Endothelial cell of hepatic sinusoid (primary cell): Measurements from ENCODE around the gene EGR4.

Experiments
- in situ Hi-C: cut with HindIII; loops from 2 replicates; pipeline ENCODE4 v1.10.0; 2017; ENCODE audit warnings: low sequenced_read_pairs

Gene EGR4

DNA sequence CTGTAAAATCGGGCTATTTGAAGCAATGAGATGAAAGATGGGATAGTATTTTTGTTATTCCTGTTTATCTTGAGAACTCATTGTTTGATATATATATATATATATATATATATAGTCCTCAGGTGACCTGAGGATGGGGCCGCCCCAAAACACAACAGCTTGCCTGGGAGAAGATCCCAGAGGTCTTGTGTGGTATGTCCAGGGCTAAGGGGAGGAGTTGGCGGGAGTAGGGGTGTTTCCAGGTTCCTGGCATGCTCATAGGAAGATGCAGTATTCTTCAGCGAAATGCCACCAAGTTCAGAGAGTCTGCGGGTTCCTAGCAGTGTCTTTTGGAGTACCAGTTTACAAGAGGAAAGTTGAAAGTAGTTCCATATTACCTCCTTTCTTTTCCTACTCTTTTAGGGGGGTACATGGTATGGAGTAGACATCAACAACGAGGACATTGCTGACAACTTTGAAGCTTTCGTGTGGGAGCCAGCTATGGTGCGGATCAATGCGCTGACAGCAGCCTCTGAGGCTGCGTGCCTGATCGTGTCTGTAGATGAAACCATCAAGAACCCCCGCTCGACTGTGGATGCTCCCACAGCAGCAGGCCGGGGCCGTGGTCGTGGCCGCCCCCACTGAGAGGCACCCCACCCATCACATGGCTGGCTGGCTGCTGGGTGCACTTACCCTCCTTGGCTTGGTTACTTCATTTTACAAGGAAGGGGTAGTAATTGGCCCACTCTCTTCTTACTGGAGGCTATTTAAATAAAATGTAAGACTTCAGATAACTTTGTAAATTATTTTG, 40.9 kb downstream of the EGR4 start:
- in situ Hi-C loops, result no loop called here

DNA sequence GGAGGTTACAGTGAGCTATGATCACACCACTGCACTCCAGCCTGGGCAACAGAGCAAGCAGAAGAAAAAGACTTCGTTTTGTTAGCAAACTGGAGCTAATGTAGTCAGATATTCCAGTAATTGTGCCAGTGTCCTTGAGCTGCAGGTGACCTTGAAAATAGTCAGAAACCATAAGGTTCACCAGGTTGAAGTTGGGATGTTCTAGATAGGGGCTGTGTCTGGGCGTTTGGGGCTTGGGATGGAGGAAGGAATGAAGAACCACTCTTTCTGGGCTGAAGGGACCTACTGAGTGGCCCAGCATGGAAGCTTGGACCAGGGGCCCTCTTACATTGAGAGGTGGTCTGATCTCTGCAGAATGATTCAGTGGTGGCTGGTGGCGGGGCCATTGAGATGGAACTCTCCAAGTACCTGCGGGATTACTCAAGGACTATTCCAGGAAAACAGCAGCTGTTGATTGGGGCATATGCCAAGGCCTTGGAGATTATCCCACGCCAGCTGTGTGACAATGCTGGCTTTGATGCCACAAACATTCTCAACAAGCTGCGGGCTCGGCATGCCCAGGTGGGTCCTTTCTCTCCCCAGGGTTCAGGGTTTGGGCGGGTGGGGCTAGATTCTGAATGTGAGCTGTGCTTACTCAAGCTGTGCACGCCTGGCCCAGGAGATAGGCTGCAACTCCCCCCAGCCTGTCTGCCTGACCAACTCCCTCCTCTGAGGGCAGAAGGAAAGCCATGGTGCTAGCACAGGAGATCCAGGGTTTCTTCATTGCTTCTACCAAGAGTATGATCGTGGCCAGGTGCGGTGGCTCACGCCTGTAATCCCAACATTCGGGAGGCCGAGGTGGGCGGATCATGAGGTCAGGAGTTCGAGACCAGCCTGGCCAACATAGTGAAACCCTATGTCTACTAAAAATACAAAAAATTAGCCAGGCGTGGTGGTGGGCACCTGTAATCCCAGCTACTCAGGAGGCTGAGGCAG, 42.2 kb downstream of the EGR4 start:
- in situ Hi-C loops, result no loop called here

DNA sequence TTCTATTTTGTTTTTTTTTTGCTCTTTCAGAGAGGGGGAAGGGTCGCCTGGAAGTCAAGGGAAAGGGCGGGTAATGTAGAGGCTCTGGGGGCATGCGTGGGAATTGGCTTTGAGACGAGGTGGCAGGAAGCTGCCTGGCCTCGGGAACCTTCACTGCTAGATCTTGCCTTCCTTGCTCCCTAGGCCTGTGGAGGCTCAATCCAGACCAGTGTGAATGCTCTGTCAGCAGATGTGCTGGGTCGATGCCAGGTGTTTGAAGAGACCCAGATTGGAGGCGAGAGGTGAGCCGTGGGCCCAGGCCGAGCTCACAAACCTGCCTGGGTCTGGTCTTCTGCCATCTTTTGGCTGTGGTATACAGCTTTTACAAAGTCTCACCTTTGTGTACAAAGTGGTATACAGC, 43.7 kb downstream of the EGR4 start:
- in situ Hi-C loops, result no loop called here

DNA sequence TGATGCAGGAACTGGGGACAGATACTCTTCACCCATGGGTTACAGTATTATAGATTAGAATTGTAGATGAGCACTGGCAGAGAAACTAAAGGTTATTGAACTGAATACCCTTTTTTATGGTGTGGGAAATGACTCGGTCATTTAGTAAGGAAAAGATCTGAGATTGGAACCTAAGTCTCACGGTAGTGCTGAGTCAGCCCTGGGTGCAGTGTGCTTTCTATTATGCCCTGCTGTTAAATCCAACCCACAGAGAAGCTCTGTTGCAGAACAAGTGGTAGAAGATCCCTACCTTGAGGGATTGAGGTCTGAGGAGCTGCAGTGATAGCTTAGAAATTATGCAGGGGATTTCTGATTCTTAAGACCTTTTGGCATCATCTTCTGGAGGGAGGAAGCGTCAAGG, 46.5 kb downstream of the EGR4 start:
- in situ Hi-C loops, result no loop called here

DNA sequence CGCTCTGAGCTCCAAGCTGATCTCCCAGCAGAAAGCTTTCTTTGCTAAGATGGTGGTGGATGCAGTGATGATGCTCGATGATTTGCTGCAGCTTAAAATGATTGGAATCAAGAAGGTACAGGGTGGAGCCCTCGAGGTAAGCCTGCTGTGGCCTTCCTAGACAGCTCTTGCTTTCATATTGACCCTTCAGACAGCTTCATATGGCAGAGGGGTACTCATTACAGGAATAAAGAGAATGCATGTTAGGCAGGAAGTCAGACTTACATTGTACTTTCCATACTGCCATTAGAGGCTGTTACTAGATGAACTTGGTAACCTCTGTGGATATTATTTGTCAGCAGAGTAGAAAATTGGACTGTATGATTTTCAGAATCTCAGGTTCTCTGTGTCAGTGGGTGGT, 48.8 kb downstream of the EGR4 start:
- in situ Hi-C loops, result loop anchor here (5.0 kb wide), 1 partner anchor 48 kb away; the partner anchor contains the start of gene EGR4

DNA sequence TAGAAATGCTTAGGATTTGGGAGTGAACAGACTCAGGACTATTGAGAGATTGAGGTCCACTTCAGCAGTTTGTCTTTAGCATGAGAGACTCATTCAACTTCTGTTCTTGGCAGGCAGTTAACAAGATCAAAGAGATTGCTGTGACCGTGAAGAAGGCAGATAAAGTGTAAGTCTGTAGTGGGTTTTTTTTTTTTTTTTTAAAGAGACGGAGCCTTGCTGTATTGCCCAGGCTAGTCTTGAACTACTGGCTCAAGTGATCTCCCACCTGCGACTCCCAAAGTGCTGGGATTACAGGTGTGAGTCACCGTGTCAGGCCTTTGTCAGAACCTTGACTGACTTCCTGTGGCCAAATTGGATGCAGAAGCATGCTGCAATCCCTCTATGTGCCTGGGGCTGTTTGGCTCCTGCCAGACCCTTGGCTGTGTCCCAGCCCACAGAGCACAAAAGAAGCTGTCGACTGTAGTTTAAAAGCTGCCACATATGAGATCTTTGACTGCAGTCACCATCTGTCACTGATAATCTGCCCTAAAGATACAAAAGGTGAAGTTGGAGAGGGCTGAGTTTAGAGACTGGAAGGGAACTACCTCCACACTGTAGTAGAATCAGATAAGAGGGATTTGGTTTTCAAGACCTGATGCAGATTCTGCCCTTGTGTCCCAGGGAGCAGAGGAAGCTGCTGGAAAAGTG, 49.3 kb downstream of the EGR4 start:
- in situ Hi-C loops, result loop anchor here (5.0 kb wide), 1 partner anchor 48 kb away; the partner anchor contains the start of gene EGR4
